Measurements from ENCODE around the gene PRRC2C. TPM values are rescaled to one million over a fixed set of nuclear protein-coding genes. Genes with fewer than 3 reads are reported as not detected.

PRRC2C gene
- polyA plus RNA-seq, 1 donor from 2014 or later = 42.4 TPM

- peaks cover 24% of the 10 kb centered on the region for H3K36me3 ChIP-seq (ENCODE audit: insufficient read depth, low read length)
- TF ChIP-seq RAD21 (conservative IDR thresholded peaks at IDR 0.05) = no peak
- no peak for TF ChIP-seq MXI1 (conservative IDR thresholded peaks at IDR 0.05; ENCODE audit: poor library complexity, severe bottlenecking)
- TF ChIP-seq POLR2AphosphoS5 (IDR thresholded peaks at IDR 0.05) = no peak
- no peak for TF ChIP-seq REST (IDR thresholded peaks at IDR 0.05; ENCODE audit: borderline replicate concordance)
- no peak for TF ChIP-seq CTCF (IDR thresholded peaks at IDR 0.05; ENCODE audit: poor library complexity, severe bottlenecking)
- no peak for TF ChIP-seq EP300 (conservative IDR thresholded peaks at IDR 0.05; ENCODE audit: poor library complexity, severe bottlenecking)
- no peak for TF ChIP-seq TAF1 (IDR thresholded peaks at IDR 0.05; ENCODE audit: low read depth)
- TF ChIP-seq SMC3 (conservative IDR thresholded peaks at IDR 0.05; ENCODE audit: poor library complexity) = no peak
- no peak for TF ChIP-seq EZH2 (IDR thresholded peaks at IDR 0.05; ENCODE audit: borderline replicate concordance, insufficient read depth, low read length, poor library complexity, severe bottlenecking)
- no peaks in the 10 kb centered on the region for H3K9me2 ChIP-seq (ENCODE audit: insufficient read depth, low read length)
Observed at GRCh38 chr1:171581766-171582165, 96.4 kb downstream of the PRRC2C start.

GRCh38 chr1:171582589-171582988 is 97.3 kb downstream of the PRRC2C start:
- no peak overlapping the region for H2AFZ ChIP-seq (ENCODE audit: low read depth, low read length)
- no peaks in the 10 kb centered on the region for H3K79me2 ChIP-seq (replicated peaks; ENCODE audit: insufficient read depth, low read length)
- H3K4me3 ChIP-seq (ENCODE audit: low read length) = no peak overlapping the region
- no peak for TF ChIP-seq RAD21 (conservative IDR thresholded peaks at IDR 0.05)
- no peak for TF ChIP-seq EZH2 (IDR thresholded peaks at IDR 0.05; ENCODE audit: borderline replicate concordance, insufficient read depth, low read length, poor library complexity, severe bottlenecking)
- TF ChIP-seq MXI1 (conservative IDR thresholded peaks at IDR 0.05; ENCODE audit: poor library complexity, severe bottlenecking) = no peak
- no peak for TF ChIP-seq EP300 (conservative IDR thresholded peaks at IDR 0.05; ENCODE audit: poor library complexity, severe bottlenecking)
- TF ChIP-seq TAF1 (IDR thresholded peaks at IDR 0.05; ENCODE audit: low read depth) = no peak
- TF ChIP-seq REST (IDR thresholded peaks at IDR 0.05; ENCODE audit: borderline replicate concordance) = no peak
- TF ChIP-seq SMC3 (conservative IDR thresholded peaks at IDR 0.05; ENCODE audit: poor library complexity) = no peak
- no peak for TF ChIP-seq POLR2AphosphoS5 (IDR thresholded peaks at IDR 0.05)
- H3K9ac ChIP-seq (ENCODE audit: low read length) = no peak overlapping the region
- no peaks in the 10 kb centered on the region for H3F3A ChIP-seq (ENCODE audit: insufficient read depth, low read length, poor library complexity, severe bottlenecking)
- no peak overlapping the region for H3K27ac ChIP-seq (ENCODE audit: low read length)
- H3K27me3 ChIP-seq (ENCODE audit: insufficient read depth, low read depth, low read length) = no peaks in the 10 kb centered on the region
- no peaks in the 10 kb centered on the region for H3K9me2 ChIP-seq (ENCODE audit: insufficient read depth, low read length)
- H4K20me1 ChIP-seq (ENCODE audit: insufficient read depth) = no peaks in the 10 kb centered on the region
- no peaks in the 10 kb centered on the region for H3K9me3 ChIP-seq (ENCODE audit: low read length)
- peaks cover 29% of the 10 kb centered on the region for H3K36me3 ChIP-seq (ENCODE audit: insufficient read depth, low read length)
- no peak overlapping the region for H3K4me2 ChIP-seq (ENCODE audit: low read length)

More at GRCh38 chr1:171581766-171582165, 96.4 kb downstream of the PRRC2C start:
- no peak overlapping the region for H3K4me2 ChIP-seq (ENCODE audit: low read length)
- H3K27ac ChIP-seq (ENCODE audit: low read length) = no peak overlapping the region
- no peak overlapping the region for H2AFZ ChIP-seq (ENCODE audit: low read depth, low read length)
- H4K20me1 ChIP-seq (ENCODE audit: insufficient read depth) = no peaks in the 10 kb centered on the region
- no peaks in the 10 kb centered on the region for H3F3A ChIP-seq (ENCODE audit: insufficient read depth, low read length, poor library complexity, severe bottlenecking)
- H3K9ac ChIP-seq (ENCODE audit: low read length) = no peak overlapping the region
- H3K27me3 ChIP-seq (ENCODE audit: insufficient read depth, low read depth, low read length) = no peaks in the 10 kb centered on the region
- H3K79me2 ChIP-seq (replicated peaks; ENCODE audit: insufficient read depth, low read length) = no peaks in the 10 kb centered on the region
- no peak overlapping the region for H3K4me3 ChIP-seq (ENCODE audit: low read length)
- H3K9me3 ChIP-seq (ENCODE audit: low read length) = no peaks in the 10 kb centered on the region
